Left ventricle myocardium inferior (tissue), 1 donor: ENCODE results near the gene RTEL1. TPM values are rescaled to one million over a fixed set of nuclear protein-coding genes. Genes with fewer than 3 reads are reported as not detected.

Experiments
- DNase-seq: peaks from one replicate; pipeline ENCODE4 v3.0.0-alpha.2; 2020
- H3K27ac ChIP-seq: fragments of 200-600 bp; replicated peaks from 2 replicates; pipeline ENCODE4 v1.8.0; 2021
- H3K27me3 ChIP-seq: fragments of 200-600 bp; 2 replicates; pipeline ENCODE4 v1.8.0; 2021; ENCODE audit warnings: low read depth
- H3K36me3 ChIP-seq: fragments of 200-600 bp; 2 replicates; pipeline ENCODE4 v1.8.0; 2021
- H3K4me1 ChIP-seq: fragments of 200-600 bp; 2 replicates; pipeline ENCODE4 v1.8.0; 2021
- H3K4me3 ChIP-seq: fragments of 200-600 bp; 2 replicates; pipeline ENCODE4 v1.8.0; 2021; ENCODE audit warnings: mild to moderate bottlenecking, moderate library complexity
- H3K9me3 ChIP-seq: fragments of 200-600 bp; replicated peaks from 2 replicates; pipeline ENCODE4 v1.8.0; 2021
- CTCF ChIP-seq: fragments of 200-600 bp; IDR thresholded peaks from 2 replicates; pipeline ENCODE4 v1.8.0; 2021; ENCODE audit warnings: antibody characterized with exemption, mild to moderate bottlenecking, borderline replicate concordance
- intact Hi-C: fragments of 100-400 bp; cut with micrococcal nuclease; formaldehyde crosslinking; loops from one replicate; pipeline ENCODE4 v1.11.0; 2022
- total RNA-seq: library from RNA; stranded (reverse); fragmentation: NEBNext Ultra II Directional; extraction: Animal tissue kit (Norgen Biotek cat#: 25700); gene quantifications from one replicate; pipeline ENCODE4 v1.2.1, GENCODE V29; 2021
- donor health status: DM: no; HTN: yes; CAD: no; lungs with severe emphysema.

Gene RTEL1
- total RNA-seq, 1 donor from 2014 or later = 9.6 TPM

- no peaks in the 10 kb centered on the region for H3K36me3 ChIP-seq
- no peaks in the 10 kb centered on the region for H3K9me3 ChIP-seq
- intact Hi-C loops = no loop called here
- no peak for DNase-seq
- TF ChIP-seq CTCF = no peak
- peak overlapping the region; percentile 42 for H3K4me3 ChIP-seq
- H3K27ac ChIP-seq = peak overlapping the region; percentile 96
- H3K27me3 ChIP-seq = no peaks in the 10 kb centered on the region
- H3K4me1 ChIP-seq = peaks cover 68% of the 10 kb centered on the region
Observed at GRCh38 chr20:63687419-63688178, 29.5 kb downstream of the RTEL1 start.

GRCh38 chr20:63688228-63689045, 30.3 kb downstream of the RTEL1 start:
- peaks cover 59% of the 10 kb centered on the region for H3K4me1 ChIP-seq
- H3K9me3 ChIP-seq = no peaks in the 10 kb centered on the region
- intact Hi-C loops = no loop called here
- H3K27ac ChIP-seq = peak overlapping the region; percentile 96
- H3K4me3 ChIP-seq = no peak overlapping the region
- no peaks in the 10 kb centered on the region for H3K36me3 ChIP-seq
- no peak for TF ChIP-seq CTCF
- no peak for DNase-seq
- no peaks in the 10 kb centered on the region for H3K27me3 ChIP-seq

- intact Hi-C loops = no loop called here
- peaks cover 2% of the 10 kb centered on the region for H3K36me3 ChIP-seq
- no peaks in the 10 kb centered on the region for H3K9me3 ChIP-seq
- TF ChIP-seq CTCF = no peak
- no peak overlapping the region for H3K4me3 ChIP-seq
- H3K27me3 ChIP-seq = no peaks in the 10 kb centered on the region
- no peak for DNase-seq
- H3K4me1 ChIP-seq = peaks cover 58% of the 10 kb centered on the region
- peak overlapping the region; percentile 96 for H3K27ac ChIP-seq
Observed at GRCh38 chr20:63689046-63690002, 31.2 kb downstream of the RTEL1 start.

GRCh38 chr20:63690003-63690897, 32.1 kb downstream of the RTEL1 start:
- Histone ChIP-seq H3K27ac (no peak overlapping the region), H3K36me3 (peaks cover 9% of the 10 kb centered on the region), H3K4me1 (peaks cover 60% of the 10 kb centered on the region), H3K9me3 (no peaks in the 10 kb centered on the region), H3K27me3 (no peaks in the 10 kb centered on the region), H3K4me3 (no peak overlapping the region)
- TF ChIP-seq CTCF = no peak
- intact Hi-C loops = no loop called here
- no peak for DNase-seq
